ENCODE data around the gene FAM200C. TPM values are rescaled to one million over a fixed set of nuclear protein-coding genes. Genes with fewer than 3 reads are reported as not detected.

FAM200C gene
- total and polyA plus RNA-seq, 9 of the 15 experiments (the other 6 are each of a cell fraction or from before 2014, with no cell fraction given), result 1.3 to 7.0 (median 1.8) TPM

DNA sequence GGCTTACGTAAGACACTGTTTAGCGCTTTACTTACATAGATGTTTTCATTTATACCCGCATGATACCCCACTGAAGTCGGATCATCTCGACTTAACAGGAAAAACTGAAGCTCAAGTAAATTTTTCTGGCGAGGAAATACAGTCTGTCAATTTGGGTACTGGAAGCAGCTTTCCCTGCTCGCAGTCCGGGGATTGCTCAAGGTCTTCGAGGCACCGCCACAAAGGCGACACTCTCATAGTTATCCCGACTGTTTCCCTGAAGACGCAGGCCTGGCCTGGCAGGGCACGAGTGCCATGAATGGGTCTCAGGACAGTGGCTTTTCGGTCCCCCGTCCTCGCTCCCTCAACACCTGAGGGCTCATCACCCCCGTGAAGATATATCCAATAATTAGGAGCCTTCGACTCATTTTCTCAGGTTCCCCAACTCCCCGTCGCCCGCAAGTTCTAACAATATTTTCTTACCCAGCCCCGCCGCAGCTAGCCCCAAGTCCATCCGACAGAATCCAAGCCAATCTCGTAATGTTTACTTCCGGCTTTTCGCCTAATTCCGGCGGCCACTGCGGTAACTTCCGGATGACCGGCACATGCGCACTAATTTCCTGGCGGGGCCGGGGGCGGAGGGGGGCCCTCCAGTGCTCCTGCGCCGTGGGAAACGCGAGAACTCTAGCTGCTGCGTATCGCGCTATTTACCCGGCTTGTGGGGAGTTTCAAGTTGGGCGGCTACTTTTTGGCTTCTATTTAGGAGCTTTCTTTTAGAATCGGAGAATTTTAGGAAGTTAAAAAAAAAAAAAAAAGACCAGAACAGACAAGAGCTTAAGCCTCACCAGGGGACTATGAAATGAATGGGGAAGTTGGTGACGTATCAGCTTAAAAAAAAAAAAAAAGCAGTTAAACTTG is 19.0 kb upstream of the FAM200C start, which contains the start of gene SLU7 (continued):
- TF ChIP-seq, protein P1, sequence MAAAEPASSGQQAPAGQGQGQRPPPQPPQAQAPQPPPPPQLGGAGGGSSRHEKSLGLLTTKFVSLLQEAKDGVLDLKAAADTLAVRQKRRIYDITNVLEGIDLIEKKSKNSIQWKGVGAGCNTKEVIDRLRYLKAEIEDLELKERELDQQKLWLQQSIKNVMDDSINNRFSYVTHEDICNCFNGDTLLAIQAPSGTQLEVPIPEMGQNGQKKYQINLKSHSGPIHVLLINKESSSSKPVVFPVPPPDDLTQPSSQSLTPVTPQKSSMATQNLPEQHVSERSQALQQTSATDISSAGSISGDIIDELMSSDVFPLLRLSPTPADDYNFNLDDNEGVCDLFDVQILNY (CRISPR knock-in tag; IDR thresholded peaks at IDR 0.05), result 0 out of 2 replicates have a peak, but pooled peaks have one; percentile 20
- TF ChIP-seq MAFG (tag; conservative IDR thresholded peaks at IDR 0.05), result no peak
- no peak for TF ChIP-seq RFX5 (IDR thresholded peaks at IDR 0.05; ENCODE audit: low read depth, low read length)
- TF ChIP-seq KLF13 (tag; IDR thresholded peaks at IDR 0.05; ENCODE audit: borderline replicate concordance, low read depth), result no peak
- no peak for TF ChIP-seq MTA1 (IDR thresholded peaks at IDR 0.05; ENCODE audit: borderline replicate concordance)
- TF ChIP-seq TRIM28 (IDR thresholded peaks at IDR 0.05), result no peak; the same call in 1 of the 2 replicates
- peak; percentile 33; the same call in 1 of the 2 replicates for TF ChIP-seq SMAD4 (CRISPR knock-in tag; conservative IDR thresholded peaks at IDR 0.05)
- TF ChIP-seq NONO (IDR thresholded peaks at IDR 0.05; ENCODE audit: low read depth in 2 of 2, low read length in 1 of 2), result no peak
- TF ChIP-seq SMARCE1 (IDR thresholded peaks at IDR 0.05), result no peak
- TF ChIP-seq BRF1 (IDR thresholded peaks at IDR 0.05; ENCODE audit: borderline replicate concordance, extremely low read depth, insufficient read length), result no peak
- TF ChIP-seq ZNF324 (CRISPR knock-in tag; IDR thresholded peaks at IDR 0.05), result no peak
- TF ChIP-seq, protein P2, sequence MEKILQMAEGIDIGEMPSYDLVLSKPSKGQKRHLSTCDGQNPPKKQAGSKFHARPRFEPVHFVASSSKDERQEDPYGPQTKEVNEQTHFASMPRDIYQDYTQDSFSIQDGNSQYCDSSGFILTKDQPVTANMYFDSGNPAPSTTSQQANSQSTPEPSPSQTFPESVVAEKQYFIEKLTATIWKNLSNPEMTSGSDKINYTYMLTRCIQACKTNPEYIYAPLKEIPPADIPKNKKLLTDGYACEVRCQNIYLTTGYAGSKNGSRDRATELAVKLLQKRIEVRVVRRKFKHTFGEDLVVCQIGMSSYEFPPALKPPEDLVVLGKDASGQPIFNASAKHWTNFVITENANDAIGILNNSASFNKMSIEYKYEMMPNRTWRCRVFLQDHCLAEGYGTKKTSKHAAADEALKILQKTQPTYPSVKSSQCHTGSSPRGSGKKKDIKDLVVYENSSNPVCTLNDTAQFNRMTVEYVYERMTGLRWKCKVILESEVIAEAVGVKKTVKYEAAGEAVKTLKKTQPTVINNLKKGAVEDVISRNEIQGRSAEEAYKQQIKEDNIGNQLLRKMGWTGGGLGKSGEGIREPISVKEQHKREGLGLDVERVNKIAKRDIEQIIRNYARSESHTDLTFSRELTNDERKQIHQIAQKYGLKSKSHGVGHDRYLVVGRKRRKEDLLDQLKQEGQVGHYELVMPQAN (IDR thresholded peaks at IDR 0.05; ENCODE audit: borderline replicate concordance), result peak; percentile 62
- TF ChIP-seq, protein P3, sequence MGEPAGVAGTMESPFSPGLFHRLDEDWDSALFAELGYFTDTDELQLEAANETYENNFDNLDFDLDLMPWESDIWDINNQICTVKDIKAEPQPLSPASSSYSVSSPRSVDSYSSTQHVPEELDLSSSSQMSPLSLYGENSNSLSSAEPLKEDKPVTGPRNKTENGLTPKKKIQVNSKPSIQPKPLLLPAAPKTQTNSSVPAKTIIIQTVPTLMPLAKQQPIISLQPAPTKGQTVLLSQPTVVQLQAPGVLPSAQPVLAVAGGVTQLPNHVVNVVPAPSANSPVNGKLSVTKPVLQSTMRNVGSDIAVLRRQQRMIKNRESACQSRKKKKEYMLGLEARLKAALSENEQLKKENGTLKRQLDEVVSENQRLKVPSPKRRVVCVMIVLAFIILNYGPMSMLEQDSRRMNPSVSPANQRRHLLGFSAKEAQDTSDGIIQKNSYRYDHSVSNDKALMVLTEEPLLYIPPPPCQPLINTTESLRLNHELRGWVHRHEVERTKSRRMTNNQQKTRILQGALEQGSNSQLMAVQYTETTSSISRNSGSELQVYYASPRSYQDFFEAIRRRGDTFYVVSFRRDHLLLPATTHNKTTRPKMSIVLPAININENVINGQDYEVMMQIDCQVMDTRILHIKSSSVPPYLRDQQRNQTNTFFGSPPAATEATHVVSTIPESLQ (CRISPR knock-in tag; IDR thresholded peaks at IDR 0.05), result no peak
- no peak for TF ChIP-seq FOXJ3 (CRISPR knock-in tag; IDR thresholded peaks at IDR 0.05)
- no peak for TF ChIP-seq NR3C1 (CRISPR knock-in tag; IDR thresholded peaks at IDR 0.05)
- TF ChIP-seq SMAD1 (IDR thresholded peaks at IDR 0.05; ENCODE audit: low read depth, low read length, partially characterized antibody), result no peak
- no peak for TF ChIP-seq ZNF589 (CRISPR knock-in tag; IDR thresholded peaks at IDR 0.05; ENCODE audit: low read depth)
- TF ChIP-seq, protein P4, sequence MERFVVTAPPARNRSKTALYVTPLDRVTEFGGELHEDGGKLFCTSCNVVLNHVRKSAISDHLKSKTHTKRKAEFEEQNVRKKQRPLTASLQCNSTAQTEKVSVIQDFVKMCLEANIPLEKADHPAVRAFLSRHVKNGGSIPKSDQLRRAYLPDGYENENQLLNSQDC (CRISPR knock-in tag; IDR thresholded peaks at IDR 0.05), result no peak
- no peak for TF ChIP-seq HMG20B (CRISPR knock-in tag; IDR thresholded peaks at IDR 0.05)
- TF ChIP-seq, protein P5, sequence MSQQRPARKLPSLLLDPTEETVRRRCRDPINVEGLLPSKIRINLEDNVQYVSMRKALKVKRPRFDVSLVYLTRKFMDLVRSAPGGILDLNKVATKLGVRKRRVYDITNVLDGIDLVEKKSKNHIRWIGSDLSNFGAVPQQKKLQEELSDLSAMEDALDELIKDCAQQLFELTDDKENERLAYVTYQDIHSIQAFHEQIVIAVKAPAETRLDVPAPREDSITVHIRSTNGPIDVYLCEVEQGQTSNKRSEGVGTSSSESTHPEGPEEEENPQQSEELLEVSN (IDR thresholded peaks at IDR 0.05; ENCODE audit: borderline replicate concordance in 1 of 2, extremely low read depth in 1 of 2, insufficient read depth in 1 of 2, insufficient read length in 1 of 2, low read depth in 1 of 2, low read length in 1 of 2, poor library complexity in 1 of 2, severe bottlenecking in 1 of 2), result no peak
- TF ChIP-seq BCL6 (CRISPR knock-in tag; IDR thresholded peaks at IDR 0.05), result no peak

Data from K562 (cell line).